Osteoblast (primary cell): Measurements from ENCODE around the gene EXPH5. TPM values are rescaled to one million over a fixed set of nuclear protein-coding genes. Genes with fewer than 3 reads are reported as not detected.
A peak's percentile ranks its signal among the peaks of the same experiment; 100 is the strongest.

ENCODE experiments used
- DNase-seq: peaks from one replicate; pipeline ENCODE4 v3.0.0; 2011; ENCODE audit warnings: low spot score, mixed read lengths; ENCODE audit not compliant: insufficient read length; ENCODE audit errors: missing footprints
- H2AFZ ChIP-seq: 2 replicates; pipeline ENCODE4 v1.6.0; 2011; ENCODE audit warnings: mild to moderate bottlenecking, low read length
- H3K27ac ChIP-seq: 2 replicates; pipeline ENCODE4 v1.5.1; 2011; ENCODE audit warnings: mild to moderate bottlenecking, low read depth, low read length, moderate library complexity
- H3K27me3 ChIP-seq: 2 replicates; pipeline ENCODE4 v1.6.0; 2012; ENCODE audit warnings: mild to moderate bottlenecking, control low read depth, inconsistent platforms, low read length, moderate library complexity; ENCODE audit not compliant: insufficient read depth
- H3K36me3 ChIP-seq: 2 replicates; pipeline ENCODE4 v1.5.1; 2011; ENCODE audit warnings: mild to moderate bottlenecking, low read length, control low read depth, moderate library complexity; ENCODE audit not compliant: insufficient read depth
- H3K4me1 ChIP-seq: 2 replicates; pipeline ENCODE4 v1.5.1; 2011; ENCODE audit warnings: mild to moderate bottlenecking, low read length, control low read depth, moderate library complexity; ENCODE audit not compliant: insufficient read depth
- H3K4me2 ChIP-seq: 2 replicates; pipeline ENCODE4 v1.6.0; 2011; ENCODE audit warnings: mild to moderate bottlenecking, low read length; ENCODE audit not compliant: insufficient read depth
- H3K4me3 ChIP-seq: fragments of 200-600 bp; sonication (generic); 3 replicates; pipeline ENCODE4 v1.5.1; 2012; ENCODE audit warnings: mild to moderate bottlenecking, low read length, inconsistent platforms; ENCODE audit not compliant: insufficient read depth
- H3K79me2 ChIP-seq: 2 replicates; pipeline ENCODE4 v1.6.0; 2012; ENCODE audit warnings: mild to moderate bottlenecking, low read length, control low read depth, inconsistent platforms; ENCODE audit not compliant: insufficient read depth
- H3K9me3 ChIP-seq: 2 replicates; pipeline ENCODE4 v1.5.1; 2011; ENCODE audit warnings: low read depth, low read length, control low read depth
- H4K20me1 ChIP-seq: 2 replicates; pipeline ENCODE4 v1.6.0; 2012; ENCODE audit warnings: mild to moderate bottlenecking, low read length, control low read depth; ENCODE audit not compliant: insufficient read depth
- total RNA-seq: library from RNA; depleted of rRNA; stranded (reverse); fragments of >200 nt; gene quantifications from 2 replicates; pipeline ENCODE4 v1.2.3, GENCODE V29; 2012
- TF ChIP-seq, protein P1 (sequence below): IDR thresholded peaks from 2 replicates; pipeline ENCODE4 v1.5.1; 2011; ENCODE audit warnings: mild to moderate bottlenecking, low read depth, low read length, moderate library complexity; ENCODE audit errors: extremely low read depth

The EXPH5 gene
- total RNA-seq, 1 donor = under 0.01 TPM

DNA sequence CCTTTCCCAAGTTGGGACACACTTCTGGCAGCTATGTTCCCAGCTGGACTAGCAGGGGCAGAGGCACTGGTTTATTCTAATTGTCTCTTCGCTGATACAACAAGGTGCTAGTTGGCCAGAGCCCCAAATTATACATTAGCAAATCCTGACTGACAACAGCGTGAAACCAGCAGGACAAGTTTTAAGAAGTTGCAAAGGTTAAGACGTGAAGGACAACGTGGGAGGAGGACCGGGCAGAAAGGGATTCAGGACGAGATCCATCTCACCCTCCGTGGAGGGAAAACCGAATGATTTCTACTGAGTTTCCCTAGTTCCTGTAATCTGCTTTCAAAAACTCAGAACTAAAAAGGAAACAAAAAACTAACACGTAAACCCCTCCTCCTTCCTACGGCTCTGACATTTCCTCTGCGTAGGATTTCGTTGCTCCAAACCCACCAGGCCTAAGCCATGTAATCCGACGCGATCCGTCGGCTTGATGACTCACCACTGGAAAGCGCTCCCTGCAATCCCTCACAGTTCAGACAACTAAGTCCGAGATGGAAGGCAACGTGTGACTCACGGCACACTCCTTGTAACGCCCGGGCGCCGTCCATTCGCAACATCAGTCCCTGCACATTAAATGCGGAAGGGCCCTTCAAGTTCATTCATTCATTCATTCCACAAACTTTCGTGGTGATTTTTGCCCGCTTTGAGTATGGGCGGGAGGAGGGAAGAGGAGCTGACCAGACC lies 96.1 kb downstream of the EXPH5 start:
- TF ChIP-seq, protein P1, sequence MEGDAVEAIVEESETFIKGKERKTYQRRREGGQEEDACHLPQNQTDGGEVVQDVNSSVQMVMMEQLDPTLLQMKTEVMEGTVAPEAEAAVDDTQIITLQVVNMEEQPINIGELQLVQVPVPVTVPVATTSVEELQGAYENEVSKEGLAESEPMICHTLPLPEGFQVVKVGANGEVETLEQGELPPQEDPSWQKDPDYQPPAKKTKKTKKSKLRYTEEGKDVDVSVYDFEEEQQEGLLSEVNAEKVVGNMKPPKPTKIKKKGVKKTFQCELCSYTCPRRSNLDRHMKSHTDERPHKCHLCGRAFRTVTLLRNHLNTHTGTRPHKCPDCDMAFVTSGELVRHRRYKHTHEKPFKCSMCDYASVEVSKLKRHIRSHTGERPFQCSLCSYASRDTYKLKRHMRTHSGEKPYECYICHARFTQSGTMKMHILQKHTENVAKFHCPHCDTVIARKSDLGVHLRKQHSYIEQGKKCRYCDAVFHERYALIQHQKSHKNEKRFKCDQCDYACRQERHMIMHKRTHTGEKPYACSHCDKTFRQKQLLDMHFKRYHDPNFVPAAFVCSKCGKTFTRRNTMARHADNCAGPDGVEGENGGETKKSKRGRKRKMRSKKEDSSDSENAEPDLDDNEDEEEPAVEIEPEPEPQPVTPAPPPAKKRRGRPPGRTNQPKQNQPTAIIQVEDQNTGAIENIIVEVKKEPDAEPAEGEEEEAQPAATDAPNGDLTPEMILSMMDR = no peak
- H3K9me3 ChIP-seq = no peaks in the 10 kb centered on the region
- H3K4me2 ChIP-seq = peak overlapping the region; percentile 70
- peak overlapping the region; percentile 91 for H3K27ac ChIP-seq
- H3K79me2 ChIP-seq = peaks cover 29% of the 10 kb centered on the region
- H3K36me3 ChIP-seq = no peaks in the 10 kb centered on the region
- H4K20me1 ChIP-seq = no peaks in the 10 kb centered on the region
- H3K4me3 ChIP-seq = peak overlapping the region; percentile 78
- peak; percentile 98 for DNase-seq
- no peaks in the 10 kb centered on the region for H3K27me3 ChIP-seq
- H3K4me1 ChIP-seq = peaks cover 2% of the 10 kb centered on the region
- H2AFZ ChIP-seq = peak overlapping the region; percentile 89

DNA sequence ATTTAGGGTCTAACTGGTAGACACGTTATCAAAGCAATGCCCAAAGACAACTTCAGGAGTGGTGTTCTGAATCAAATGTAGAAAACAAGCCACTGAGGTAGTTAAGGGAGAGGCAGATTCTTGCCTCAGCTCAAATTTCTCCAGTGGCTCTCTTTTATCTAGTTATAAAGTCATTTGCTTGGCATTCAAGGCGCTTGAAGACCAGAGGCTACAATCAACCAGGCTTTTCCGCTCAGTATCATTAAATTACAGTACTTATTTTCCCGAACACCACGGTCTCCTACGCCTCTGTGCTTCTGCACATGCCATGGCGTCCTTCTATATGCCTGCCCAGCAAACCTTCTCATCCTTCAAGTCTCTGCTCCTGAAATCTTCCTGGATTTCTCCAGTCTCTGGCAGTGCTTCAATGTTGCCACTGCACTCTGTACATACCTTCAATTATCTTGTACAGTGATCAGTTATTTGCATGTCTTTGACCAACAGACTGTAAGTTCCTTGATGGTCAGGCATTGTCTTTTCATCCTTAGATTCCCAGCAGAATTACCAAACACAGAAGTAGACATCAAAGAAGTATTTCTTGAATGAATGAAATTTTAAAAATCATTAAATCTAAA lies 96.8 kb downstream of the EXPH5 start:
- peak; percentile 81 for DNase-seq
- no peaks in the 10 kb centered on the region for H3K27me3 ChIP-seq
- H3K9me3 ChIP-seq = no peaks in the 10 kb centered on the region
- H3K36me3 ChIP-seq = no peaks in the 10 kb centered on the region
- peak overlapping the region; percentile 91 for H3K27ac ChIP-seq
- peak overlapping the region; percentile 70 for H3K4me2 ChIP-seq
- peaks cover 2% of the 10 kb centered on the region for H3K4me1 ChIP-seq
- TF ChIP-seq, protein P1 = no peak
- H4K20me1 ChIP-seq = no peaks in the 10 kb centered on the region
- peaks cover 34% of the 10 kb centered on the region for H3K79me2 ChIP-seq
- peak overlapping the region; percentile 78 for H3K4me3 ChIP-seq
- peak overlapping the region; percentile 89 for H2AFZ ChIP-seq

DNA sequence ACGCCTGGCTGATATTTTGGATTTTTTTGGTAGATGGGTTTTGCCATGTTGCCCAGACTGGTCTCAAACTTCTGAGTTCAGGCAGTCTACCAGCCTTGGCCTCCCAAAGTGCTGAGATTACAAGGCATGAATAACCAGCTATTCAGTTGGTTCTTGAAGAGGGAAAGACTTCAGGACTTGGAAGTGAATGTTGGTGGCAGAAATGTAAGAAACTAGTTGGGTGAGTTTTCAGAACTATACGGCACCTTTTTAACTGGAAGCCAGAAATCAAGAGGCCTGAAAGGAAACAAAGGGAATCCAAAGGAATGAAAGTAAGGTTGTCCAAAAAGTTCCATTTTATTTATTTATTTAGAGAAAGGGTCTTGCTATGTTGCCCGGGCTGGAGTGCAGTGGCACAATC lies 98.2 kb downstream of the EXPH5 start:
- DNase-seq = no peak
- TF ChIP-seq, protein P1 = no peak
- no peaks in the 10 kb centered on the region for H3K27me3 ChIP-seq

DNA sequence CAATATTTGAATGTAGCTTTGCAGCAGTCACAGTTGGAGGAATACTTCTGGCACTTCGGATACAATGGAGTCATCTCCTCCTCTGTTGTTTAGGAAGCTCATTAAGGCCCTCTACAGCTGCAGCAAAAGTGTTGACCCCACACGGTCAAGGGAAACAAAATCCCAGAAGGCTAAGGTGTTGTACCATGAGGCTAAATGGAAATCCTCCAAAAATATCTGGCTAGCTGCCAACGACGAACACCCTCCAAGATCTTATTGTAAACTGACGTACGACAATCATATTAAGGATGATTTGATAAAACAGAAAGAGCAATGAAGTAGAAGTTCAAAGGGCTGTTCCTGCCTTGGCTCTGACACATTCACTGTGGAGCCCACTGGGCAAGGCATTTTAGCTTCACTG lies 99.4 kb downstream of the EXPH5 start:
- Histone ChIP-seq H3K4me2 (no peak overlapping the region), H3K9me3 (no peaks in the 10 kb centered on the region), H4K20me1 (no peaks in the 10 kb centered on the region), H3K79me2 (peaks cover 35% of the 10 kb centered on the region), H3K4me3 (no peak overlapping the region), H3K36me3 (no peaks in the 10 kb centered on the region), H2AFZ (no peak overlapping the region), H3K27ac (no peak overlapping the region), H3K4me1 (peaks cover 2% of the 10 kb centered on the region), H3K27me3 (no peaks in the 10 kb centered on the region)
- TF ChIP-seq, protein P1 = no peak
- DNase-seq = no peak

More for the DNA sequence above, 98.2 kb downstream of the EXPH5 start:
- no peaks in the 10 kb centered on the region for H4K20me1 ChIP-seq
- H3K4me2 ChIP-seq = no peak overlapping the region
- no peaks in the 10 kb centered on the region for H3K9me3 ChIP-seq
- peaks cover 35% of the 10 kb centered on the region for H3K79me2 ChIP-seq
- H3K27ac ChIP-seq = no peak overlapping the region
- H3K4me1 ChIP-seq = peaks cover 2% of the 10 kb centered on the region
- no peaks in the 10 kb centered on the region for H3K36me3 ChIP-seq
- H2AFZ ChIP-seq = no peak overlapping the region
- no peak overlapping the region for H3K4me3 ChIP-seq
